Right ventricle myocardium superior (tissue), 1 donor: ENCODE measurements around the gene RBP3. TPM values are rescaled to one million over a fixed set of nuclear protein-coding genes. Genes with fewer than 3 reads are reported as not detected.
"Not testable (repeated sequence)": the region's sequence is repeated elsewhere in the genome, so short reads cannot be mapped to it uniquely, and the experiment has no call there.

ENCODE experiments used
- ATAC-seq: fragments of 200-7000 bp; cut with Tn5 transposase; one replicate; pipeline ENCODE4 v1.9.1; 2020; ENCODE audit warnings: mild to moderate bottlenecking; ENCODE audit not compliant: poor library complexity
- DNase-seq: peaks from one replicate; pipeline ENCODE4 v3.0.0-alpha.2; 2020
- intact Hi-C: fragments of 100-400 bp; cut with DNase I; formaldehyde crosslinking; loops from one replicate; pipeline ENCODE4 v1.11.2; 2022
- total RNA-seq: library from RNA; stranded (reverse); fragmentation: NEBNext Ultra II Directional; extraction: Animal tissue kit (Norgen Biotek cat#: 25700); gene quantifications from one replicate; pipeline ENCODE4 v1.2.1, GENCODE V29; 2021
- donor health status: DM: no; HTN: yes; CAD: no; lungs with severe emphysema.

Gene RBP3
- total RNA-seq, 1 donor from 2014 or later, result not detected

DNA sequence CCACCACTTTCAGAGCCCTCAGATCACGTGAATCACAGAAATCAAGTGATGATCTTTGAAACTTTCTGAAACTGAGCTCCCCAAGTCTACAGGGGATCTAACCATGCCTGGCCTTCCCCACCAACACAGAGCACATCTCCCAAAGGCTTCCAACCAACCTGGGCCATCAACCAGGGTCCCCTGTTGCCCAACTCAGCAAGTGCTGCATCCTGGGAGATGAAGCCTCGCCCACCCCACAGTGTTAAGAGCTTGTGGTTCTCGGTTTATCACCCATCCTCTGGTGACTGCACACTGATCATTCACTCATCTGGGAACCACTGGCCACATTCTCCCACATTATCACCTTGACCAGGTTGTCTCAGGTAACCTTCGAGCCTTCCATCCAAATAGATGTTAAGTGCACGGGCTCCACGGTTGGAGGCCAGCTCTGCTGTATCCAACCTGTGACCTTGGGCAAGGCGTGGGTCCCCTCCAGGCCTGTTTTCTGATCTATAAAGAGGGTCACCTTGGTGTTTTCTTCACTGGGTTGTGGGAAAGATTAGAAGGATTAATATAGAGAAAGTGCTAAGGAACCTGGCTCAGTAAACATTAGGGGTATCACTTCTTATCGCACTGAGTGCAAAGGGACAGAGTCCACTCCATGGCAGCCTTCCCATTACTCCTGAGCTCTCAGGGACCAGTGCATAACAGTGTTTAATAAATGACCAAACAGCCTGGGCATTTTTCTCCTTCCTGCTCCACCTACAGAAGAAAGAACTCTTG, 32.4 kb downstream of the RBP3 start:
- no peak for ATAC-seq
- intact Hi-C loops, result no loop called here
- no peak for DNase-seq

- ATAC-seq, result no peak
- DNase-seq, result no peak
- intact Hi-C loops, result no loop called here
Measured at GRCh38 chr10:47381103-47381395, 32.9 kb downstream of the RBP3 start.

GRCh38 chr10:47381427-47382379, 33.5 kb downstream of the RBP3 start:
- ATAC-seq (no peak), DNase-seq (no peak)
- intact Hi-C loops, result no loop called here

DNA sequence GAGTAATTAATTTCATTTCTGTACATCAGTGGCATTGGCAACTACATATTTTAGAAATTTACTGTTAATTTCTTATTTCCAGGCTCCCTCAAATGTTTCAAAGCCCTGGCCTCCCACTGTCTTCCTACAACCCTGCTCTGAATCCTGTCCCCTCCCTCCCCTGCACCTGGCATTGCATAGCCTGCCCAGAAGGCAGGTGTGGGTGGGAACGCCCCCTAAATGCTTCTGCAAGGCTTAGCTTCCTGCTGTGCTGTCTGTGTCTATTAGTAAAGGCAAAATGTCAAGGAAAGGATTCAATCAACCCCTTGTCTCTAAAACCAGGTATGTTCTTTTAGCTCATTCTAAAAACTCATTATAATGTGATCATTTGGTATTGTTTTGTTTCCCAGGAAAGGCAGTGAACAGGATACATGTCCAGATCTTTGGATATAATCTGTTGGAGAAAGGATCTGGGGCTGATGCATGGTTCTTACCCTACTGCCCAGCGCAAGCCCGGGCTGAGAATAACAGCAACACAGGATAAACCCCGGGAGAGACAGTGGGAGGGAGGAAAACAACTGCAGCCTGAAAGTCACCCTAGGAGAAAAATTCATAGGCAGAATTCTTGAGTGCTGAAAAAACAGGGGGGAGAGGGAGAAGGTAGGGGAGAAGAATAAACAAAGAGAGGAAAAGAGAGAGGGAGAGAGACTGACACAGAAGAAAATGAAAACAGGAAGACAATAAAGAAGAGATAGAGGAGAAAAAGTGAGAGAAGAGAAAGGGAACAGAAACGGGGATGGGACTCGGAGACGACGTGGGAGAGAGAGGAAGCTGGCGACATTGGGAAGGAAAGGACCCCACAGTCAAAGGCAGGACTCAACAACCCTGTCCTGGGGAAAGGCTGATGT, 35.3 kb downstream of the RBP3 start:
- no peak for ATAC-seq
- intact Hi-C loops, result no loop called here
- DNase-seq, result no peak

GRCh38 chr10:47384148-47384921, 36.2 kb downstream of the RBP3 start, which contains the start of gene ZNF488:
ZNF488 (minus strand) TSS chr10:47384293; CDS start chr10:47368829, 15,464 bp downstream.
- DNase-seq (peak; percentile 88), ATAC-seq (peak; percentile 99)
- intact Hi-C loops, result no loop called here

GRCh38 chr10:47386104-47386503, 37.9 kb downstream of the RBP3 start:
- ATAC-seq, DNase-seq, intact Hi-C loops: not testable (repeated sequence)

DNA sequence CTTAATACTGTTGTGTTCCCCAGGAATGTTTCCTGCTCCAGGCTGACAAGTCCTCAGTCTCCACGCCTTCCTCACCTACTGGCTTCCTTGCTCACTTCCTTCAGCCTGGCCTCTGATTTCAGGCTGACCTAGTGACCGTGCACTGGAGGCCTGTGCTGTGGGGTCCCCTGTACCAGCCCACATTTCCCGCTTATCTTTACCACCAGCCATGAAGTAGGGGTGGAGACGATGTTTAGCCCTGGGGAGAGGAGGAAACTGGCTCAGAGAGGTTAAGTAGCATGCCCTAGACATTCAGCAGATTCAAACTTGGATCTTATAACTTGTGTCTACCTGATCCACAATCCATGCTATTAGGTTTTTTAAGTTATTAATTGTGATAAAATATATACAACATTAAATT, 40.7 kb downstream of the RBP3 start:
- intact Hi-C loops, result no loop called here

GRCh38 chr10:47389619-47390018, 41.5 kb downstream of the RBP3 start:
- intact Hi-C loops, result no loop called here
- no peak for ATAC-seq

More for the DNA sequence above, 40.7 kb downstream of the RBP3 start:
- ATAC-seq (no peak), DNase-seq (no peak)

DNA sequence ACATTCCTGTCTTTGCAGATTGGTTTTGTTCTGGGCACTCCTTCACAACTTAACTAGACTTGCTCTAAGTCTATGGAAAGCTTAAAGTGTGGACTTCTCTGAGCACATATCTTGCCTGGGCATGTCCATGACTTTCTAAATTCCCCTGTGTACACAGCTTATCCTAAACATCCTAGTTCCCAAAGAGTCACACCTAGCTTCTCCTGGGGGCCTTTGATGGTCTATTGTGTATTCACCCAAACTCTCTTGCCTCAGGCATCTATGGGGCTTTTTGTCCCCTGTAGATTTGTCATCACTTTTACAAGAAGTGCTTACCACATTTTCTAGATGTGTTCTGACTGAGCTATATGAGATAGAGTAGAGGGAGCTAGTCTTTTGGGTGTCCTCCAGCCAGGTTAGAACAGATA, 48.2 kb downstream of the RBP3 start:
- DNase-seq (no peak), ATAC-seq (no peak)
- intact Hi-C loops, result no loop called here

More at GRCh38 chr10:47389619-47390018, 41.5 kb downstream of the RBP3 start:
- DNase-seq, result no peak

DNA sequence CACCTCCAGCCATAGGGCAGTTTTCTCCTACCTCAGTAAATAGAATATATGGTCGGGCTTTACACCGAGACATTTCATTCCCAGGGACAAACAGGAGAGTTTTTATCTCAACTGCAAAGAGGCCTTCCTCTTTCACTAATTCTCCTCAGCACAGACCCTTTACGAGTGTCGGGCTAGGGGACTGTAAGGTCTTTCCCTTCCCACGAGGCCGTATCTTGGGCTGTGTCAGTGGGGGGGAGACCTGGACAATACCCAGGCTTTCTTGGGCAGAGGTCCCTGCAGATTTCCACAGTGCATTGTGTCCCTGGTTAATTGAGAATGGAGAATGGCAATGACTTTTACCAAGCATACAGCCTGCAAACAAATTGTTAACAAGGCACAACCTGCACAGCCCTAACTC, 49.1 kb downstream of the RBP3 start:
- DNase-seq (no peak), ATAC-seq (no peak)
- intact Hi-C loops, result no loop called here

DNA sequence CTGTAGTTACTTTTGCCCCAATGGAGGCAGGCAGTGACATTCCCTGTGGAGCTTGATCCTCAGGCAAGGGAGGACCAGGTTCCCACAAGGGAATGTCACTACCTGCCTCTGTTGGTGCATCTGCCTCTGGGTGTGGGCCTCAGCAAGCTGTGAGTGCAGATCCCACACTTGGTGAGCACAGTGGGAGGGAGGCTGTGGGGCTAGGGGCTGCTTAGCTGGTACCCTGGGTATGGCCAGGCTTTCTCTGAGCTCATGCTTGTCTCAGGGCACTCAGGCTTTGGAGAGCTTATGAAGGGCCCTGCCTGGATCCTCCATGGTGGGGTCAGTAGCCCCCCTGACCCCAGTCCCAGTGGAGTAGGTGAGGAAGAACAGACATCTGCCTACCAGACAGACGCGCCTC, 52.1 kb downstream of the RBP3 start:
- no peak for DNase-seq
- no peak for ATAC-seq
- intact Hi-C loops, result no loop called here

- intact Hi-C loops, result no loop called here
- ATAC-seq, result no peak
- no peak for DNase-seq
Measured at GRCh38 chr10:47400786-47401185, 52.6 kb downstream of the RBP3 start.

GRCh38 chr10:47401210-47401609, 53.0 kb downstream of the RBP3 start:
- intact Hi-C loops, result no loop called here
- no peak for ATAC-seq
- DNase-seq, result no peak

DNA sequence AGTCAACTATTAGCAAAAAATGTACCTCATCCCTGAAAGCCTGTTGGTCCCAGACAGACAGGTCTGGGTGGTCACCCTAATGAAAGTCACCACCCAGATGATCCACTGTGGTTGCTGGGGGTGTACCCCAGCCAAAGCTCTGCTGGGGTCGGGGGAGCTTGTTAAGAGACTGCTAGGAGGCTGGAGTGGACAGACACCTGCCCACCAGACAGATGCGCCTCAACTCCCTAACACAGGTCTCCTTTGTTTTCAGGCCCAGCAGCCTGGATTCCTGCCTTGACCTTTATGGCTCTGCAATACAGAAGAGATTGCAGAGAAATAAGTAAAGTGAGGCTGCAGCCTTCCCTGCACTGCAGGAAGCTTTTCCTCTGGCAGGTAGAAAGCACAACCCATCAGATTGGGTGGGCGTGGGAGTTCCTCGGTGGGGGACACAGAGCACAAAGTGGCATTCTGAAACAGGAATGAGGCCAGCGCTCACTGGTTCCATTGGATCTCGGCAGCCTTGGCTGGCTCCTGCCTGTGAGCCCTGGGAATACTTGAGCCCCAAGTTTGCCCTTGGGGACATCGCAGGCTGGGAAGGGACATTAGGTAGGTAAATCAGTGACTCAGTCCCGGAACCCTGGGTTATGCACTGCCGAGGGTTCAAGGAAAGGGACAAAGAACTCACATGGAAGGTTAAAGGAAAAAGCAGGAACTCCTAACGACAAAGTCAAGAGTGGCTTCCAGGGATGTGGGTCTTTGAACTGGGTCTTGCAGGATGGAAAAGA, 53.9 kb downstream of the RBP3 start:
- intact Hi-C loops, result no loop called here
- DNase-seq (no peak), ATAC-seq (no peak)

- intact Hi-C loops, result no loop called here
- peak; percentile 92 for ATAC-seq
- peak; percentile 69 for DNase-seq
Measured at GRCh38 chr10:47402641-47403301, 54.6 kb downstream of the RBP3 start.

GRCh38 chr10:47403446-47404318, 55.5 kb downstream of the RBP3 start:
- ATAC-seq, result peak; percentile 18
- DNase-seq, result no peak
- intact Hi-C loops, result no loop called here
